ENCODE results near the gene CSNK2B. TPM values are rescaled to one million over a fixed set of nuclear protein-coding genes. Genes with fewer than 3 reads are reported as not detected.

CSNK2B gene
- total and polyA plus RNA-seq, 9 of the 15 experiments (the other 6 are each of a cell fraction or from before 2014, with no cell fraction given): 120 to 1,126 (median 529) TPM

- ChIA-PET POLR2A (interaction anchor here (0.7 to 7.1 kb wide), 12 partner anchors 9 to 164 kb away, joined by 3 to 158 read pairs (median 12); partner anchors contain the start of genes ABHD16A, CLIC1, GPANK1 and HSPA1B), CTCF (ENCODE audit: low intra/inter-chr PET ratio) (no interaction called here)
- Histone ChIP-seq H4K20me1 (replicated peaks; ENCODE audit: control insufficient read depth, insufficient read depth, low read length) (no peaks in the 10 kb centered on the region), H3K9me1 (ENCODE audit: control insufficient read depth, insufficient read depth, low read length) (peaks cover 5% of the 10 kb centered on the region), H3K79me2 (ENCODE audit: control insufficient read depth, insufficient read depth, low read length) (peaks cover 6% of the 10 kb centered on the region; the same call in 2 of the 3 replicates), H3K4me1 (replicated peaks in 1 of 2; ENCODE audit: control insufficient read depth in 2 of 2, insufficient read depth in 2 of 2, low read length in 2 of 2) (peaks cover 44 to 47% of the 10 kb centered on the region in 2 experiments), H3K27me3 (ENCODE audit: control insufficient read depth in 2 of 2, insufficient read depth in 2 of 2, low read length in 2 of 2) (no peaks in the 10 kb centered on the region), H3K9me3 (replicated peaks; ENCODE audit: control insufficient read depth, insufficient read depth, low read depth, low read length) (no peaks in the 10 kb centered on the region), H2AFZ (ENCODE audit: low read depth, low read length) (no peak overlapping the region), H3K4me2 (ENCODE audit: insufficient read depth, low read length) (no peak overlapping the region), H3K4me3 (no peak overlapping the region), H3K27ac (ENCODE audit: extremely low read depth, low read depth, low read length) (no peak overlapping the region), H3K9ac (ENCODE audit: insufficient read depth in 1 of 2, low read depth in 2 of 2, low read length in 2 of 2) (peak overlapping the region in 1 of 2 experiments; percentile 59; a peak in 2 of 4 replicates), H3K36me3 (ENCODE audit: control insufficient read depth, insufficient read depth, low read length) (peaks cover 90% of the 10 kb centered on the region)
- intact Hi-C loops (cut with micrococcal nuclease) (no loop called here), in situ Hi-C loops (cut with MboI) (no loop called here)
- WGBS (ENCODE audit: insufficient coverage, low coverage, missing lambda C conversion rate): 82% methylated on average over 9 of the region's 9 CpGs
- DNase-seq (ENCODE audit: extremely low read depth in 1 of 4, low spot score in 3 of 4): no peak
- BruUV-seq (replicated peaks): no TSS peak
- ATAC-seq: no peak
- FAIRE-seq: no peak
- no peak for TF ChIP-seq BRCA1 (IDR thresholded peaks at IDR 0.05)
- TF ChIP-seq BRCA1 (CRISPR knock-in tag; IDR thresholded peaks at IDR 0.05): no peak
- no peak for TF ChIP-seq ZNF12 (CRISPR knock-in tag; IDR thresholded peaks at IDR 0.05)
- TF ChIP-seq ZC3H11A (IDR thresholded peaks at IDR 0.05; ENCODE audit: low read depth, low read length): no peak
- TF ChIP-seq HNRNPH1 (optimal IDR thresholded peaks at IDR 0.05; ENCODE audit: low read depth, low read length): no peak
- TF ChIP-seq E2F6 (IDR thresholded peaks at IDR 0.05; ENCODE audit: borderline replicate concordance in 1 of 2, extremely low read depth in 1 of 2, insufficient read depth in 1 of 2, insufficient read length in 1 of 2, low read depth in 1 of 2, low read length in 1 of 2, poor library complexity in 1 of 2, severe bottlenecking in 1 of 2): no peak
- TF ChIP-seq L3MBTL2 (IDR thresholded peaks at IDR 0.05): no peak
- TF ChIP-seq ZBTB7A (IDR thresholded peaks at IDR 0.05; ENCODE audit: borderline replicate concordance, control insufficient read depth, low read depth, low read length): peak; percentile 6; the same call in 1 of the 2 replicates
- no peak for TF ChIP-seq CREB3 (tag; conservative IDR thresholded peaks at IDR 0.05; ENCODE audit: low read depth)
- TF ChIP-seq FOS (IDR thresholded peaks at IDR 0.05; ENCODE audit: extremely low read depth, insufficient read length): no peak
- no peak for TF ChIP-seq E2F4 (CRISPR knock-in tag; IDR thresholded peaks at IDR 0.05; ENCODE audit: low read depth)
- TF ChIP-seq ZMIZ1 (IDR thresholded peaks at IDR 0.05; ENCODE audit: low read depth in 2 of 2, low read length in 2 of 2): no peak
- 0 out of 2 replicates have a peak, but pooled peaks have one; percentile 3 for TF ChIP-seq ZNF740 (CRISPR knock-in tag; IDR thresholded peaks at IDR 0.05)
- TF ChIP-seq ZNF740 (tag; IDR thresholded peaks at IDR 0.05): no peak
Measured at GRCh38 chr6:31692886-31693285, 27.0 kb downstream of the CSNK2B start.
